OCI-LY7 (cell line): ENCODE data around the gene FAM187B. TPM values are rescaled to one million over a fixed set of nuclear protein-coding genes. Genes with fewer than 3 reads are reported as not detected.
A peak's percentile ranks its signal among the peaks of the same experiment; 100 is the strongest.

Experiments
- BruUV-seq: library from RNA; stranded (reverse); fragments of 400-500 nt; replicated peaks from 2 replicates; lab custom pipeline; 2021; lab: Mats Ljungman, UMichigan
- CTCF ChIA-PET: fragments of 300-600 bp; sonication (Branson Sonifier 250); formaldehyde crosslinking; loops from one replicate; lab custom pipeline; 2022; ENCODE audit warnings: antibody characterized with exemption; ENCODE audit not compliant: unreplicated experiment; lab: Charles Lee
- POLR2A ChIA-PET: fragments of 300-600 bp; sonication (Branson Sonifier 250); formaldehyde crosslinking; loops from one replicate; lab custom pipeline; 2022; ENCODE audit warnings: antibody characterized with exemption; lab: Charles Lee
- DNase-seq: peaks from one replicate; pipeline ENCODE4 v3.0.0-alpha.2; 2015; ENCODE audit warnings: low spot score
- H2AFZ ChIP-seq: fragments of 200-600 bp; sonication (generic), shearing (Covaris generic); 2 replicates; pipeline ENCODE4 v1.6.1; 2014; ENCODE audit warnings: mild to moderate bottlenecking, antibody characterized with exemption, low read length, moderate library complexity
- H3K27ac ChIP-seq: fragments of 200-600 bp; sonication (generic); 2 replicates; pipeline ENCODE4 v1.5.1; 2014; ENCODE audit warnings: mixed run types, low read depth, mild to moderate bottlenecking, moderate library complexity, low read length, inconsistent platforms; ENCODE audit not compliant: poor library complexity, severe bottlenecking
- H3K36me3 ChIP-seq: fragments of 200-600 bp; sonication (generic); 2 replicates; pipeline ENCODE4 v1.6.1; 2014; ENCODE audit warnings: mild to moderate bottlenecking, antibody characterized with exemption, low read length, moderate library complexity, mixed read lengths; ENCODE audit not compliant: insufficient read depth
- H3K4me1 ChIP-seq: fragments of 200-600 bp; sonication (generic); 2 replicates; pipeline ENCODE4 v1.5.1; 2014; ENCODE audit warnings: mild to moderate bottlenecking, low read length; ENCODE audit not compliant: insufficient read depth, poor library complexity, severe bottlenecking
- H3K4me2 ChIP-seq: fragments of 200-600 bp; sonication (generic); 2 replicates; pipeline ENCODE4 v1.6.1; 2014; ENCODE audit warnings: mild to moderate bottlenecking, low read length
- H3K4me3 ChIP-seq: fragments of 200-600 bp; sonication (generic); 2 replicates; pipeline ENCODE4 v1.5.1; 2014; ENCODE audit warnings: mild to moderate bottlenecking, low read depth, low read length; ENCODE audit not compliant: poor library complexity, severe bottlenecking
- H3K79me2 ChIP-seq: fragments of 200-600 bp; sonication (generic); 2 replicates; pipeline ENCODE4 v1.6.1; 2016; ENCODE audit warnings: low read depth, mild to moderate bottlenecking, low read length, moderate library complexity, mixed read lengths; ENCODE audit not compliant: insufficient read depth
- H3K9me2 ChIP-seq: fragments of 200-600 bp; sonication (generic); 2 replicates; pipeline ENCODE4 v1.6.1; 2016; ENCODE audit warnings: mild to moderate bottlenecking, low read length, mixed read lengths; ENCODE audit not compliant: insufficient read depth
- H3K9me3 ChIP-seq: fragments of 200-600 bp; sonication (generic); 2 replicates; pipeline ENCODE4 v1.6.1; 2014; ENCODE audit warnings: mild to moderate bottlenecking, mixed run types, low read length, mixed read lengths
- H4K20me1 ChIP-seq: fragments of 200-600 bp; sonication (generic); 2 replicates; pipeline ENCODE4 v1.6.1; 2014; ENCODE audit warnings: mild to moderate bottlenecking, antibody characterized with exemption, low read length, moderate library complexity, mixed read lengths; ENCODE audit not compliant: insufficient read depth
- EZH2phosphoT487 ChIP-seq: fragments of 200-600 bp; sonication (generic); IDR thresholded peaks from 2 replicates; pipeline ENCODE4 v1.6.1; 2018; ENCODE audit warnings: low read depth, borderline replicate concordance, mild to moderate bottlenecking, mixed run types, antibody characterized with exemption, low read length, moderate library complexity, mixed read lengths
- intact Hi-C: fragments of 100-400 bp; cut with micrococcal nuclease; formaldehyde crosslinking; loops from one replicate; pipeline ENCODE4 v1.10.0; 2022; ENCODE audit not compliant: unreplicated experiment
- total RNA-seq, 2 experiments: library from RNA; depleted of rRNA in 1 of 2; stranded (reverse); fragments of >200 nt in 1 of 2; shearing (Covaris generic) in 1 of 2; gene quantifications; 2 replicates each; pipeline ENCODE4 v1.2.3, GENCODE V29; 2014 to 2022
- TF ChIP-seq, protein P1 (sequence below): fragments of 200-600 bp; sonication (generic); conservative IDR thresholded peaks from 2 replicates; pipeline ENCODE4 v1.5.1; 2014; ENCODE audit warnings: mild to moderate bottlenecking, antibody characterized with exemption, low read length, moderate library complexity, mixed read lengths

FAM187B gene
- total RNA-seq, 2 experiments from 2014 or later = not detected

DNA sequence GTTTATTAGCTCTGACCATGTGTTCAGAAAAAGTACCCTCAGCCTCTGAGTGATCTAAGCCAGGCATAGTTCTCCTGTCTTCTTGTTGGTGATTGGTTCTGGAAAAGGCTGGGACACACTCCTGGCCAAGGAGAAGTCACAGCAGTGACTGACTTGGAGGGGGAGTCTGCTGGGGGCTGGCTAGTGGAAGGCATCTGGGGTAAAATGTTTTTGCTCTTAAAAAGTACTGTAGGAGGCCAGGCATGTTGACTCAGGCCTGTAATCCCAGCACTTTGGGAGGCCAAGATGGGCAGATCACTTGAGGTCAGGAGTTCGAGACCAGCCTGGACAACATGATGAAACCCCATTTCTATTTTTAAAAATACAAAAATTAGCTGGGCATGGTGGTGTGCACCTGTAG, 21.7 kb downstream of the FAM187B start:
- no TSS peak for BruUV-seq
- peaks cover 77% of the 10 kb centered on the region for H3K4me1 ChIP-seq
- POLR2A ChIA-PET = interaction anchor here (0.5 to 1.3 kb wide), 4 partner anchors 65 to 257 kb away, joined by 3 to 6 read pairs (median 4); no protein-coding TSS in a partner anchor
- H3K36me3 ChIP-seq = no peaks in the 10 kb centered on the region
- H3K4me2 ChIP-seq = peak overlapping the region; percentile 81
- H3K4me3 ChIP-seq = peak overlapping the region; percentile 53
- CTCF ChIA-PET = no interaction called here
- H3K9me3 ChIP-seq = peaks cover 4% of the 10 kb centered on the region; the same call in 1 of the 2 replicates
- TF ChIP-seq, protein P1, sequence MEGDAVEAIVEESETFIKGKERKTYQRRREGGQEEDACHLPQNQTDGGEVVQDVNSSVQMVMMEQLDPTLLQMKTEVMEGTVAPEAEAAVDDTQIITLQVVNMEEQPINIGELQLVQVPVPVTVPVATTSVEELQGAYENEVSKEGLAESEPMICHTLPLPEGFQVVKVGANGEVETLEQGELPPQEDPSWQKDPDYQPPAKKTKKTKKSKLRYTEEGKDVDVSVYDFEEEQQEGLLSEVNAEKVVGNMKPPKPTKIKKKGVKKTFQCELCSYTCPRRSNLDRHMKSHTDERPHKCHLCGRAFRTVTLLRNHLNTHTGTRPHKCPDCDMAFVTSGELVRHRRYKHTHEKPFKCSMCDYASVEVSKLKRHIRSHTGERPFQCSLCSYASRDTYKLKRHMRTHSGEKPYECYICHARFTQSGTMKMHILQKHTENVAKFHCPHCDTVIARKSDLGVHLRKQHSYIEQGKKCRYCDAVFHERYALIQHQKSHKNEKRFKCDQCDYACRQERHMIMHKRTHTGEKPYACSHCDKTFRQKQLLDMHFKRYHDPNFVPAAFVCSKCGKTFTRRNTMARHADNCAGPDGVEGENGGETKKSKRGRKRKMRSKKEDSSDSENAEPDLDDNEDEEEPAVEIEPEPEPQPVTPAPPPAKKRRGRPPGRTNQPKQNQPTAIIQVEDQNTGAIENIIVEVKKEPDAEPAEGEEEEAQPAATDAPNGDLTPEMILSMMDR = no peak
- peak overlapping the region; percentile 44; the same call in 1 of the 2 replicates for H2AFZ ChIP-seq
- no peaks in the 10 kb centered on the region for H3K9me2 ChIP-seq
- no peak for DNase-seq
- intact Hi-C loops = no loop called here
- no peaks in the 10 kb centered on the region for H4K20me1 ChIP-seq
- peak overlapping the region; percentile 94 for H3K27ac ChIP-seq
- no peaks in the 10 kb centered on the region for H3K79me2 ChIP-seq

DNA sequence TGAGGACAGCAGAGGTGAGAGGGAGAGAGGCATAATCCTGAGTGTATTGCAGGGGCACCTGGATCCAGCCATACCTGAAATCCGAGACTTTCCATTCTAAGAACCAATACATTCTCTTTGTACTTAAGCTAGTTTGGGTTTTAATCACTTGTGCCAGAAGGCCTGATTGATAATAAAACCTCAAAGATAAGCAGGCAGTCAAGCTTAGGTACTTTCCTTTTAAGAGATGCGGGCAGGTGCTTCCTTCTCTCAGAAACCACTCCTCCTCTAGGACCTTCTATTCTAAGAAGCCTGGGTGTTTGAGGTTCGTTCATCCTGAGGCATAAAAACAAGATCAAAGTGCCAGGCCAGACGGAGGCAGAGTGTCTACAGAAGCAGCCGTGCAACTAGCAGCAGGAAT, 22.2 kb downstream of the FAM187B start:
- Histone ChIP-seq H3K9me2 (no peaks in the 10 kb centered on the region), H3K36me3 (no peaks in the 10 kb centered on the region), H3K9me3 (peaks cover 4% of the 10 kb centered on the region; the same call in 1 of the 2 replicates), H3K4me1 (peaks cover 72% of the 10 kb centered on the region), H3K27ac (peak overlapping the region; percentile 94), H3K4me2 (peak overlapping the region; percentile 81), H3K79me2 (no peaks in the 10 kb centered on the region), H4K20me1 (no peaks in the 10 kb centered on the region), H3K4me3 (peak overlapping the region; percentile 53), H2AFZ (peak overlapping the region; percentile 44; the same call in 1 of the 2 replicates)
- CTCF ChIA-PET = no interaction called here
- no peak for TF ChIP-seq EZH2phosphoT487
- TF ChIP-seq, protein P1 = no peak
- POLR2A ChIA-PET = interaction anchor here (0.6 to 1.3 kb wide), 4 partner anchors 62 to 257 kb away, joined by 3 to 6 read pairs (median 4); no protein-coding TSS in a partner anchor
- intact Hi-C loops = no loop called here
- BruUV-seq = TSS peak; percentile 65
- peak; percentile 85 for DNase-seq

DNA sequence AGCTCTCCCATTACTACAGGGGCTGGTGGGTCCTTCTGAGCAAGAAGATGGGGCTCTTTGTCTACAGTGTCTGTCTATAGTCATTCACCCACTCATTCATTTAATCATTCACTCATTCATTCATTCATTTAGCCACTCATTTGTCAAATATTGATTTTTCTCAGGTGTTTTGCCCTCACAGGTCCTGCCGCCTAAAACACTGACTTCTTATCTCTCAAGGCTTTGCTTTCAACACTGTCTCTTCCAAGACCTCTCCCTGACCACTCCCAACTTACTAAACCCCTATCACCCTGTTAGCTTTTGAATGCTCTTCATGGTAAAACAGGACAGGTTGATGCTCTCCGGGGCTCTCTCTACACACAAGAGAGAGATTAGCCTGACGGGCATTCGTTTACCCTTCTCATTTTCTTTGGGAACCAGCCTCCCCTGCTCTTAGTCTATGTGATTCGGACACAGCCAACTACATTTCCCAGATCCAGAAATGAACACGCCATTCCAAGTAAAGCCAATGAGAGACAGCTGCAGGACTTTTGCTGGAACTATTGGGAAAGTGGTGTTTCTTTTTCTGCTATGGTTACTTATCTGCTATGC, 22.7 kb downstream of the FAM187B start:
- TF ChIP-seq EZH2phosphoT487 = no peak
- TF ChIP-seq, protein P1 = no peak
- ChIA-PET POLR2A (interaction anchor here (0.6 to 1.3 kb wide), 5 partner anchors 11 to 258 kb away, joined by 3 to 6 read pairs (median 3); no protein-coding TSS in a partner anchor), CTCF (no interaction called here)
- peak overlapping the region; percentile 94 for H3K27ac ChIP-seq
- peak; percentile 51 for DNase-seq
- no peaks in the 10 kb centered on the region for H3K9me2 ChIP-seq
- H3K4me1 ChIP-seq = peaks cover 67% of the 10 kb centered on the region
- H3K36me3 ChIP-seq = no peaks in the 10 kb centered on the region
- peaks cover 4% of the 10 kb centered on the region; the same call in 1 of the 2 replicates for H3K9me3 ChIP-seq
- peak overlapping the region; percentile 44; the same call in 1 of the 2 replicates for H2AFZ ChIP-seq
- no peaks in the 10 kb centered on the region for H3K79me2 ChIP-seq
- H4K20me1 ChIP-seq = no peaks in the 10 kb centered on the region
- peak overlapping the region; percentile 81 for H3K4me2 ChIP-seq
- no TSS peak for BruUV-seq
- peak overlapping the region; percentile 53 for H3K4me3 ChIP-seq
- intact Hi-C loops = no loop called here
